DMS 273 treated with DMSO at 0.1 percent for 48 hours (cell line): ENCODE data around the gene CHST9.
"Not testable (repeated sequence)": the region's sequence is repeated elsewhere in the genome, so short reads cannot be mapped to it uniquely, and the experiment has no call there.

Experiments
- DNase-seq: peaks from one replicate; lab custom pipeline; 2025; lab: John Stamatoyannopoulos, UW

The CHST9 gene

GRCh38 chr18:27004056-27004829, 180.9 kb downstream of the CHST9 start:
- DNase-seq: no peak

- DNase-seq: no peak
Observed at GRCh38 chr18:26999797-27000196, 185.3 kb downstream of the CHST9 start.

DNA sequence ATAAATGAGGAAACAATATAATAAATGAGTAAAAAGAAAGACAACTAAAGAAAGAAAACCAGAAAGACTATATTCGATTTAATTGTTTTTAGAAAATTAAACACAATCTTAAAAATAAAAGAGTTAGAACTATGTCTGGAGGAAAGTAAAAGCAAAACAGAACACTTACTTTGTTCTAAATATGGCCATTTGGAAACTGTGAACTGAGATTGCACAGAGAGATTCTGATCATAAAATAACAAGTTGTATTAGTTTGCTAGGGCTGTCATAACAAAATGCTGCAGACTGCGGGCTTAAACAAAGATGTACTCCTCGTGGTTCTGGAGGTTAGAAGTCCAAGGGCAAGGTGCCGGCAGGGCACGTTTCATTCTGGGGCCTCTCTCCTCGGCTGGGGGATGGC, 191.5 kb downstream of the CHST9 start:
- DNase-seq: no peak

- no peak for DNase-seq
Observed at GRCh38 chr18:26992926-26993325, 192.2 kb downstream of the CHST9 start.

GRCh38 chr18:26989842-26990241, 195.3 kb downstream of the CHST9 start:
- DNase-seq: no peak

DNA sequence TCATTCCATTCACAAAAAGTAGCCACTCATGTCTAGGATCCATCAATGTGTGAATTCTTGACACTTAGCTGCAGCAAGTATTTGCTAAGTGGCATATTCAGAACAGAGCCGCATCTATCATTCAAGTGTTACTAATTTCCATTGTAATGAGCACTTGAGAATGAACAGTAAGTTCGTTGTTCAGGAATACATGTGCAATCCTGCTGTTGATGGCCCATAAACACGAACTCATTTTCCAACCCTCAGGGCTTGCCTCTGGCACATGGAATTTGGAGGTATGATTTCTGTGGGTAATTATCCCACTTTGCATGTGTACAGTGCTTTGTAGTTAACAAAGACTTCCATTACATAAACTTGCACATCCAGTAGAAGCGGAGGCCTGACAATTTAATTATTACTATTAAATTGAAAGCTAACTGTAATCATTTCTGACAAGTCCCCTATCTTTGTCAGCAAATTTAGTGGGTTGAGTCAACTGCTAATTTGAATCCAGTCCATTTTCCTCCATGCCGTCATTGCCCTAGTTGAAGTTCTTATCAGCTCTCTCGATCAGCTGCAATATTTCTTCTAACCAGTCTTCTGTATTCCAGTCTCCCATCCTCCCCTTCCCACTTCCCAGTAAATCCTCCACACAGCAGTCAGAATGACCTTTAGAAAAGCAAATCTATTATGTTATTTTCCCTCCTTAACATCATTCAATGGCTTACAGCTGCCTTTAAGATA, 203.6 kb downstream of the CHST9 start:
- no peak for DNase-seq

- DNase-seq: no peak
Observed at GRCh38 chr18:26978812-26979341, 206.2 kb downstream of the CHST9 start.

DNA sequence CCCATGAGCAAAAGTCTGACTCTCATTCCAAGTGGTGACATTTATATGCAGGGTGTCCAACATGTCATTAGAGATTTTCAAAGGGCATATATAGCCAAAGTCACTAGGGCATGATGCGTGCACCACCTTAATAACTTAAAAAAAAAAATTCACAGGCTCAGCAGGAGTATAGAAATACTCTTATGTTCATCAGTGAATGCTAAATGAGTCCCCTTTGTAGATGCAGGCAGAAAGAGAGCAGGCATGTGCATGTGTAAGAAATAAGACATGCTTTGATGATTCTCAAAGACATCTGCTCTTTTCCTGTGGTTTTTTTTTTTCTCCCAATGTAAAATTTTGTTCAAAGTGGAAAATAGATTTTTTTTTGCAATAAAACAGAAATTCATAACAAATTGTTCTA, 207.3 kb downstream of the CHST9 start:
- DNase-seq: no peak

DNA sequence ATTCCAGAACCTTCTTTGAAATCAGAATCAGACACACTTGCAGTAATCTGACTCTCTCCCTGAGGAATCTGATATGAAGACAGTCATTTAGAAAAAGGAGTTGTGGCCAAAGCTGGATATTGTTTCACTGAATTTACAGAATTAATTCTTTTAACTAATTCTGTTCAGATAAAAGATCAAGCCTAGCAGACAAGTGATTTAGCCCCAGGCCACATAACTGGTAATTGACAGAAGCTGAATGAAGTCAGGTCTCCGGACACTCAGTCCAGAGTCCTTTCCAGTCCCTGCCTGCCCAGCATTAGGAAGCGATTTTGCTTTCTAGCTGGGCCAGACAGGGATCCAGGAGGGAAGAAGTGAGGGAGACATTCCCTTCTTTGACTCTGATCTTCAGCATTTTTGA, 208.9 kb downstream of the CHST9 start:
- no peak for DNase-seq

DNA sequence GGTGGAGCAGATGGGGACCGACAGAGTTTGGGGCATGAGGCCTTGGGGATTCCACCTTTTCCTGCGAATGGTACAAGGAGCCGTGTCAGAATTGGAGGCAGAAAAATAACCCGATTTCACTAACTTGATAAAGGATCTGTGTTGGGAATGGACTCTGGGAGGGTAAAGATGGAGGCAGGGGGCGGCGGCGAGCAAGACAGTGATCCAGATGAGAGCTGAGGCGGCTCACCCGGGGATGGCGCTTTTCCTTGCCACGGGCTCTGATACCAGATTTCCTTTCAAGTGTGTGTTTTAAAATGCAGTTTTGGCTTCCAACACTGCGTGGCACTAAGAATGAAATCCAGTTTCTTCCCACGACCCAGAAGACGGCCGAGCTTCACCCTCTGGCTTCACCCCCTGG, 212.6 kb downstream of the CHST9 start:
- DNase-seq: not testable (repeated sequence)

DNA sequence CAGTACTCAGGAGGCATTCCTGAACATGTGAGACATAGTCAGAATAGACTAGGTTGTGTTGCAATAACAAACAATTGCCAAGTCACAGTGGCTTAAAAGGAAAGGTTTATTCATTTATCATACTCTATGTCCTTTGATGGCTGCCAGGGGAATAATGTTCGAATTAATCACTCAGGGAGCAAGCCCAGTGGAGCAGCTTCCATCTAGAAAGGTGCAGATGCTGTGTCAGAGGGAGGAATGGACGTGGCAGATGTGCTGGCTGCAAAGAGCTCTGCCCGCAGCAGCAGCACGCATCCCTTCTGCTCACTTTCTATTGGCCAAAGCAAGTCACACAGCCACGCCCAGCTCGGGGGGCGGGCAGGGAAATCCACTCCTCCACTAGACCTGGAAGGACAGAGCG, 213.7 kb downstream of the CHST9 start:
- DNase-seq: no peak

DNA sequence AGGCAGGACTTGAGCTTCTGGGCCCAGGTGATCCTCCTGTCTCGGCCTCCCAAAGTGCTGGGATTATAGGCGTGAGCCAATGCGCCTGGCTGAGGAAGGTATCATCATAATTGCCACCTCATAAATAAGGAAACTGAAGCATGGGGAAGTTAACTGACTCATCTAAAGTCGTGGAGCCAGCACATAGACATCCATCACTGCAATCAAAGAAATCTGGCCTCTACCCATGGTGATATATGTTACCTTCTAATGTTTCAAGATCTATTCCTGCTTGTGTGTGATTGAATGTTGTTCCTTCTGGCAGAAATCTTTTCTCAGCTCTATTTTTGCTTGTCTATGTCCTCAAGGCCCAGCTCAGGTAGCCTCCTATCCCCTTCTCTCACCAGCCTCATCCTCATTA, 214.5 kb downstream of the CHST9 start:
- DNase-seq: no peak

- DNase-seq: no peak
Observed at GRCh38 chr18:26965206-26965605, 219.9 kb downstream of the CHST9 start.

- no peak for DNase-seq
Observed at GRCh38 chr18:26963292-26963691, 221.8 kb downstream of the CHST9 start.

DNA sequence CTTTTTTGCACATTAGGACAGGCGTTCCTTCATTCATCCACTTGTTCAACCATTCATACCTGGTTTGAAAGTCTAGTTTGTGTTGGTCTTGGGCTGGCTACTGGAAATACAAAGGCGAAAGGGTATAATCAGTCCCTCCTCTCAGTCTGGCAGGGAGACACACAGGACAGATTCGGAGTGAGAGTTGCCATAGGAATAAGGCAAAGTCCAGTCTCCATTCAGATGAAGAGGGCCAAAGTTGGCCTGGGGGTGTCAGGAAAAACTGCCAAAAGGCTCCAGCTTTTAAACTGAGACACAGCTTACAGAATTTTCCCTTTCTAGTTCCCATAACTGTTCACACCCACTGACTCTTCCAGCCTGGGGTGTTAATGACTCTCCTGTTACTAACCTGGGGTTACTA, 223.3 kb downstream of the CHST9 start:
- DNase-seq: no peak

- DNase-seq: no peak
Observed at GRCh38 chr18:26960911-26961310, 224.2 kb downstream of the CHST9 start.

DNA sequence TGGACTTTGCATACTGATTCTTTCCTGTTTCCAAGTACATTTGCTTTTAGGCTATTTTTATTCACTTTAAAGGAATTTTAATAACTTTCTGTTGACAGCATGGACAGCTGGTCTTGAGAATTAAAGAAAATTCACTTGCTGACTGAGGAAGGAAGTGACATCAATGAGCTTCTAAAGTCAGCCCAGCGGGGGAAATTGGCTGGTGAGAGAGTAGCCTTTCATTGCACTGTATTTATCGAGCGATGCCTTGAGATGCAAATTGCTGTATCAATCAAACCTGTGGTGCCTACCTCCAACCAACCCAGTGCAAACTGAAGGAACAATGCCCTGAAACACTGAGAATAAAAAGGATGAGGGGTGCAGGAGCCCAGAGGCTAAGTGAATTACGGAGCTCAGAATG, 228.2 kb downstream of the CHST9 start:
- DNase-seq: no peak

DNA sequence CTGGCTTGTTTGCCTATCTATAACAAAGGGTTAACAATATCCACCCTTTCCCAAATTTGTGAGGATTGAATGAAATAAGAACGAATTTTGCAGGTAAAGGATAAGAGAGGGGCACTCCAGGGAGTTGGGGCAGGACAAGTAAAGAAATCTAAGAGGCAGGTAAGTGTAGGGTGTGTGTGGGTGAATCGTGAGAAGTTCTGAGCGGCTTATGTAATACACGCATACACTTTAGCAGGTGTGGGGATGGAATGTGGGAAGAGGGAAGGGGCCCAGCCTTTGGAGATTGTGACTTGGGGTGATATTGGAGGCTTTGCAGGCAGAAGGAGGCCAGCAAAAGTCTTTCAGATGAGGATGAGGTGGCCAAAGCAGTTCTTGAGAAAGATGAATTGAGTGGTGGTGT, 236.4 kb downstream of the CHST9 start:
- DNase-seq: no peak

DNA sequence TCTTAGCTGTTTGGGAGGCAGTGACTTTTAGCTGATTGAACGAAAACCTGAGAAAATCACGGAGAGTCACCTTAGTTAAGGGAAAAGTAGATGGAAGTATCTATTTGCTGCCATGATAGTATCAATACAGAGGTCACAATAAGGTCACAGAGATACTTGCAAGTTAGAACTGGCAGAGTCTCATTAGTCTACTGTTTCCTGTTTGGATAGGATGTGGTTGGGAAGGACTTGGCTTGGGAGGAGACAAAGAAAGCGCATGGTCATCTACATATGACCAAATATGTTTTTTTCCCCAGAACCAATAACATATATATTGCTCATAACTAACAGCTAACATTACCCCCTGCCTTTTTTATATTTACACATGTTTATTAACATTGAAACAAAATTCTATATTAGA, 241.2 kb downstream of the CHST9 start:
- DNase-seq: no peak

GRCh38 chr18:26941584-26941983, 243.5 kb downstream of the CHST9 start:
- no peak for DNase-seq

- DNase-seq: no peak
Observed at GRCh38 chr18:26940744-26941398, 244.2 kb downstream of the CHST9 start.

- no peak for DNase-seq
Observed at GRCh38 chr18:26931659-26932058, 253.4 kb downstream of the CHST9 start.

GRCh38 chr18:26930630-26931029, 254.5 kb downstream of the CHST9 start:
- no peak for DNase-seq
